HG03571 (cell line): ENCODE results near the gene ANO1.
"Not testable (repeated sequence)": the region's sequence is repeated elsewhere in the genome, so short reads cannot be mapped to it uniquely, and the experiment has no call there.

ENCODE experiments used
- ATAC-seq: cut with Tn5 transposase; IDR thresholded peaks from one replicate; pipeline ENCODE4 v1.9.1; 2021; ENCODE audit not compliant: unreplicated experiment

ANO1 gene

DNA sequence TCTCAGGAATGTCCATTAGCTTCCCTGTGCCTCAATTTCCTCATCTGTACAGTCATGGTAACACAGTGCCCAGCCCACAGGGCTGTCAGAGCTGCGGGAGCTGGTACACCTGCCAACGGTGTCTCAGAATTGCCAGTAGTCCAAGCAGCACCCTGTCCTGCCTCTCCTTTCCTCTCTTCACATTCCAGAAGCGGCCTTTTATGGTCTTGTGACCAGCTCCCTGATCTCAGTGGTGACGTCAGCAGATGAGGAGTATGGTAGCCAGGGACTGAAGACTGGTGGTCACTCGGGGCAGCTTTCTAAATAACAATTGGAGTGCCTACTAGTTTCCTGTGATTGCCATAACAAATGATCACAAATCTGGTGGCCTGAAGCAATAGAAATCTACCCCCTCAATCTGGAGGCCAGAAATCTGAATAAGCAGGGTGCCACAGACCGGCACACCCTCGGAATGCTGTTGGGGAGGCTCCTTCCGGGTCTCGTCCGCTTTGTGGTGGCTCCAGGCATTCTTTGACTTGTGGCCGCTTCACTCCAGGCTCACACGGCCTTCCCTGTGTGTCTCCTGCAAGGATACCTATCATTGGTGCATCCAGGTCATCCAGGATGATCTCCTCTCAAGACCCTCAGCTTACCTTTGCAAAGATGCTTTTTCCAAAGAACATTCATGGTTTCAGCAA lies 127.1 kb downstream of the ANO1 start:
- ATAC-seq = no peak

DNA sequence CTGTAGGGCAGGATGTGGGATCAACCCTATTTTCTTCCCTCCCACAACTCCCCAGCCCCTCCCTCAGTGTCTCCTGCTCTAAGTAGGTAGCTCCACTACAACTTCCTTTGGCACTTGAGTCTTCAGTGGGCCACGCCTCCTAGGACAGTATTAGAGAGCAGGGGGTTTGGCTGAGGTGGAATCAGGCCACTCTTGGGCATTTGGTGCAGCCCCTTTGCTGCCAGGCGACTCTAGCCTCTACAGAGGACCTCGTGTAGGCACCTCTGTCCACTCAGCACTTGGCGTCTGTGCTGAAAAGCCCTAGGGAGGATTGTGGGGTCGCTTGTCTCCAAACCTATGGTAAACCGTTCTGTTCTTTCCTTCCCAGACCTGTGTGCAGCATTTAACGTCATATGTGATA lies 127.6 kb downstream of the ANO1 start:
- no peak for ATAC-seq

DNA sequence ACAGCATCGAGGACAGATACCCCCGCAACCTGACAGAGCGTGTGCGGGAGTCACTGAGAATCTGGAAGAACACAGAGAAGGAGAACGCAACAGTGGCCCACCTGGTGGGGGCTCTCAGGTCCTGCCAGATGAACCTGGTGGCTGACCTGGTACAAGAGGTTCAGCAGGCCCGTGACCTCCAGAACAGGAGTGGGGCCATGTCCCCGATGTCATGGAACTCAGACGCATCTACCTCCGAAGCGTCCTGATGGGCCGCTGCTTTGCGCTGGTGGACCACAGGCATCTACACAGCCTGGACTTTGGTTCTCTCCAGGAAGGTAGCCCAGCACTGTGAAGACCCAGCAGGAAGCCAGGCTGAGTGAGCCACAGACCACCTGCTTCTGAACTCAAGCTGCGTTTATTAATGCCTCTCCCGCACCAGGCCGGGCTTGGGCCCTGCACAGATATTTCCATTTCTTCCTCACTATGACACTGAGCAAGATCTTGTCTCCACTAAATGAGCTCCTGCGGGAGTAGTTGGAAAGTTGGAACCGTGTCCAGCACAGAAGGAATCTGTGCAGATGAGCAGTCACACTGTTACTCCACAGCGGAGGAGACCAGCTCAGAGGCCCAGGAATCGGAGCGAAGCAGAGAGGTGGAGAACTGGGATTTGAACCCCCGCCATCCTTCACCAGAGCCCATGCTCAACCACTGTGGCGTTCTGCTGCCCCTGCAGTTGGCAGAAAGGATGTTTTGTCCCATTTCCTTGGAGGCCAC lies 128.3 kb downstream of the ANO1 start:
- no peak for ATAC-seq

DNA sequence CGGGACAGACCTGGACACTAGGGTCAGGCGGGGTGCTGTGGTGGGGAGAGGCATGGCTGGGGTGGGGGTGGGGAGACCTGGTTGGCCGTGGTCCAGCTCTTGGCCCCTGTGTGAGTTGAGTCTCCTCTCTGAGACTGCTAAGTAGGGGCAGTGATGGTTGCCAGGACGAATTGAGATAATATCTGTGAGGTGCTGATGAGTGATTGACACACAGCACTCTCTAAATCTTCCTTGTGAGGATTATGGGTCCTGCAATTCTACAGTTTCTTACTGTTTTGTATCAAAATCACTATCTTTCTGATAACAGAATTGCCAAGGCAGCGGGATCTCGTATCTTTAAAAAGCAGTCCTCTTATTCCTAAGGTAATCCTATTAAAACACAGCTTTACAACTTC lies 128.9 kb downstream of the ANO1 start:
- ATAC-seq = no peak

DNA sequence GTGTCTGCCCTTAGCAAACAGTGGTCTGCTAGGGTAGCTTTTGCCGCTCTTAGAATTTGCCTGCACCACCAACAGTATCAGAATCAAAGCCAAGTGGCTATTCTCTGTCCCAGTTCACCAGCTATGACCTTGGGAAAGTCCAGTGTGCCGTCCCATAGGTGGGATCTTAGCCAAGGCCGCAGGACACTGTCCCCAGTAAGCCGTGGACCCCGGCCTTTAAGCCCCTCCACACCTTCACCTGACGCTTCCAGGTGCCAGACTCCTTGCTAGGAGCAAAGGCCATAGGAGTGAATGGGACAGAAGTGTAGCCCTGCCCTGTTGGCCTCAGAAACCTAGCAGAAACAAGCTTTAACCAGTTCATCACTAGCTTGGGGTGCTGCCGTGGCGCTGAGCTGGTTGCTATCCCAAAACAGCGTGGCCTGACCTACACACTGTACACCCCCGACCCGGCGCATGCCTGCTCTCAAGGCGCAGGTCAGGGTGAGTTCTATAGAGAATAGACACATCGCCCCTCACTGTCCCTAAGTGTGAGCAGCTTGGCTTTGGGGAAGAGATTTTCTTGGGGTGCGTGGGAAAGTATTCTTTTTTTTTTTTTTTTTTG lies 129.5 kb downstream of the ANO1 start:
- no peak for ATAC-seq

DNA sequence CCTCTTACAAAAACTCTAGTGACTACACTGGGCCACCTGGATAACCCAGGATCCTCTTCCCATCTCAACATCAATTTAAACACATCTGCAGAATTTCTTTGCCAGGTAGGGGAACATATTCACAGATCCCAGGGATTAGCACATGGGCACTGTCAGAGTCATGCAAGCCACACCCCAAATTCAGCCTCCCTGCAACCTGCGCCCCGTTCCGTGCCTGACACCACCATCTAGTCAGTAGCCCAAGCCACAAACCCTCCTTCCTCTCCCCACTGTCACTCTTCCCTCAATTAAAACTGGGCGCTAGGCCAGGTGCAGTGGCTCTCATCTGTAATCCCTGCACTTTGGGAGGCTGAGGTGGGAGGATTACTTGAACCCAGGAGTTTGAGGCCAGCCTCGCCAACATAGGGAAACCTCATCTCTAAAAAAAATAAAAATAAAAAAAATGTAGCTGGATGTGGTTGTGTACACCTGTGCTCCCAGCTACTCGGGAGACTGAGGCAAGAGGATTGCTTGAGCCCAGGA lies 131.3 kb downstream of the ANO1 start:
- ATAC-seq = no peak

DNA sequence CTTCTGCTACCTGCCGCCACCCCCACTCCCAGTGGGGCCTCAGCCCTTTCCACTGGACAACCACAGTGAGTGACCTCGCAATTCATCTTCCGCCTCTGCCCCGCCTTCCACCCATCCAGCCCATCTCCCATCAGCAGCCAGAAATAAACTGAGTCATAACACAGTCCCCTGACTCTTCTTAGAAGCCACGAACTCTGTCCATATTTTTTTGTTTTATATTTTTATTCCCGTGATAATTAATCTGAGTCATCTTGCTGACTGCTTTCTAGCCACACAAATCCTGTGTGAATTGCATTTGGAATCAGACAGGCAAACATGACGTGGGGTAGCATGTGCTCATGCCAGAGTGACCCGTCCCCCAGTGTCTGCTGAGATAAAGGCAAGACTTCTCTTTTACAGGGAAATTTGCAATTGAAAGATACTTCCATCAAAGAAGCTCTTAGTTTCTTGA lies 132.0 kb downstream of the ANO1 start:
- no peak for ATAC-seq

DNA sequence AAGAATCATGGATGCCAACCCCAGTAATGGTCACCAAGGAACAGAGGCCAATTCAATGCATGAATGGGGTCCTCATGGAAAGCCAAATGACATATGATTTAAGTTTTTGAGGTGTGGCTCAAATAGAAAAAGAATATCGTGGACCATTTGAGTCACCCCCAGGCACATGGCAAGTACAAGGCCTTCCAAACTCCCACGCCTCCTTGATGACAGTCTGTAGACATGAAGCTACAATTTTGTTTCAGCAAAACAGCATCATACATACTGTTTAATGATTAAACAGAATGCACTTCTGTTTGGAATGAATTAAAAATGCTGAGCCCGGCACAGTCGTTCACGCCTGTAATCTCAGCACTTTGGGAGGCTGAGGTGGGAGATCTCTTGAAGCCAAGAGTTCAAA lies 132.4 kb downstream of the ANO1 start:
- no peak for ATAC-seq

DNA sequence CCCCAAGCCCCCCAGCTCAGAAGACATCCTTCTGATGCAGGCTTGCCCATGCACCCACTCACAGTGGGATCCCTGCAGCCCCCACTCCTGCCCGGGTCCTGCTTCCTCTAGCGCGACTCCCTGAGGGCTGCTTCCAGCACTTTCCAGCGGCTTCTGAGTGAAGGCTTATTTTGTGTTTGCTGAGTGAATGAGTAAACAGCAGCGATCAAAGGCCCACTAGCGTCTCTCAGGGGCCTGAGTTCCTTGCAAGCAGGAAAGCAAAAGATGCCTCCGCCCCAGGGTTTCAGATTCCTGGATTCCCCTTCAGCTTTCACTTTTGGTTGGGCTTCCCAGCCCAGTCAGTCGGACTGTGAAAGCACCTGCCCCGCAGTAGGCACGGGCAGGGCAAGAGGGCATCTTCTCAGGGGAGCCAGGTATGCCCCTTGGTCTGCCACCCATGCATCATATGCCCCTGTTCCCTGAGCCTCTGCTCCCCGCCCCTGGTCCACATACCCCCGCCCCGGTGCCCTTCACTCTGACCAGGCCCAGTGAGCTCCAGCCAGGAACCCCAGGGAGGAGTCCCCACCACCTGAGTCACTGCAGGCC lies 134.2 kb downstream of the ANO1 start:
- ATAC-seq = no peak

DNA sequence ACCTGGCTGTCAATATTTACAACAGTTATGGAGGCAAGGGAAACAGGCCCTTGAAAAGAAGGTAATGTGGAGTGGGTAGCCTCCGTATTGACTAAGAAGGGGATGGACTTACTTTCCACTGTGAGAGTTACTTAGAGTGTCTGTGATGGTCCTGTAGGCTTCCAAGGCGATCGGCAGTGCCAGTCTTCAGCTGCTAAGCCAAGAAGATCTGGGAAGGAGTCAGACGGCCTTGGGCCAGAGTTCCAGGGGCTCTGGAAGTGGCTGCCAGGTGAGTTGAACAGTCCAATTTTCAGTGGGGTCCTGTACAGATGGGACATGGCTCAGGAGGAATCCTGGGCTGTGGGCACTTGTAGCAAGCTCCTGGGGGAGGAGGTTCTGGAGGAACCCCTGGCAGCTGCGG lies 139.3 kb downstream of the ANO1 start:
- ATAC-seq = not testable (repeated sequence)

DNA sequence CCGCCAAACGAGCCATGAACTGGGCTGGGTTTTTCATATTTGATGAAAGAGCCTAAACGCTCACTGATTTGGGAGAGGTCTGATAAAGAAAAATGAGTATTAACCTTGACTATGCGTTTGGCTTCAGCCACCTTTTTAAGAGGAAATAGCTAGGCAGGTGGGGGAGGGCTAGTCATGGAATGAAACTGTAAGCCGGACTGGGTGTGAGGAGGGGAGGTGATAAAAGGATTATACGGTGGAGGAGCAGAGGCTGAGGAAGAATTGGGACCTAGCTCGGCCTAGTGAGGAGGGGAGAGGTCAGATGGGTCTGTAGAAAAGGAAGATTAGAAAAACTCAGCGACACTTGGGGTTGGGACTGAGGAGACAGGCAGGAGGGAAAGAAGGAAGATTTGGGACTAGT lies 140.0 kb downstream of the ANO1 start:
- not testable (repeated sequence) for ATAC-seq

DNA sequence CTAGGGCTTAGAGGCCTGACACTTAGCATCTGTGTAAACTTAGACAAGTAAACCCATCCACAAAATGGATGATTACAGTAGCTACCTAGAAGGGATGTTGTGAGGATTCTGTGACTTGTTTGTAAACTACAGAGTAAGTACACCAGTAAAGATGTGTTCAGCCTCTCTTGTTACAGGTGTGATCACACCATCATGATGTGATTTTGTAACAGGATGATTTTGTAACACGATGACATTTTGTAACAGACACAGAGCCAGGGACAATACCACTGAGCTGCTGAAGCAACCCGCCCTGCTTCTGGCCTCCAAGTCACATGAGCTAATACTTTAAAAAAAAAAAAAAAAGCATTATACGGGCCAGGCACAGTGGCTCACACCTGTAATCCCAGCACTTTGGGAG lies 142.0 kb downstream of the ANO1 start:
- ATAC-seq = no peak

DNA sequence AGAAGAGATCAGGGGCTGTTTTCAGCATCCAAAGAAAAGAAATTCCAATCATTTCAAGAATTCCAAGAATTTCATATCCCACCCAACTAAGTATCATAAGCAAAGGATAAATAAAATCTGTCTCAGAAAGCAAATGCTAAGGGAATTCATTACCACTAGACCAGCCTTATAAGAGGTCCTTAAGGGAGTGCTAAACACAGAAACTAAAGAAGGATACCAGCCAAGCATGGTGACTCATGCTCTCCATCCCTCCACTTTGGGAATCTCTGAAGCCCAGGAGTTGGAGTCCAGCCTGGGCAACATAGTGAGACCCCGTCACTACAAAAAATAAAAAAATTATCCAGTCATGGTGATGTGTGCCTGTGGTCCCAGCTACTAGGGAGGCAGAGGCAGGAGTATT lies 142.8 kb downstream of the ANO1 start:
- no peak for ATAC-seq

DNA sequence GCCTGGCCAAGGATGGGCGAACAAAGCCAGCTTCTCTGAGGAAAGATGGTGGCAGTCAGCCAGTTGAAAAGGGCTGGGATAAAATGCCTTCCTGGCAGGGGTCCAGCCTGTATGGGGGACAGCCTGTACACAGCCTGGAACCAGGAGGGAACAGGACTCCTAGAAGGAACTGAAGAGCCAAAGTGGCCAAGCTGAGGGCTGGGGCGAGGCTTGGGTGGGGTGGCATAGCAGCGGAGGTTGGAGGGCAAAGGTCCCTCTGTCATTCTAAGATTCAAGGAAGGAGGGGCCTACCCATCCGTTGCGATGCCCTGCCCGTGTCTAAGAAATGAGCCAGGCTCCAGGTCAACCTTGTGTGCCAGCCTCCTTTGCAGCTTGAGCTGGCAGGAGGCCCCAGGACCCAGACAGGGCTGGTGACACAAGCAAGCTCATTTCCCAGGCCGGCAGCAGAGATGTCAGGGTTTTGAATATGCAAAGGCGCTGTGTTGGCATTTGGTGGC lies 147.6 kb downstream of the ANO1 start:
- ATAC-seq = no peak

DNA sequence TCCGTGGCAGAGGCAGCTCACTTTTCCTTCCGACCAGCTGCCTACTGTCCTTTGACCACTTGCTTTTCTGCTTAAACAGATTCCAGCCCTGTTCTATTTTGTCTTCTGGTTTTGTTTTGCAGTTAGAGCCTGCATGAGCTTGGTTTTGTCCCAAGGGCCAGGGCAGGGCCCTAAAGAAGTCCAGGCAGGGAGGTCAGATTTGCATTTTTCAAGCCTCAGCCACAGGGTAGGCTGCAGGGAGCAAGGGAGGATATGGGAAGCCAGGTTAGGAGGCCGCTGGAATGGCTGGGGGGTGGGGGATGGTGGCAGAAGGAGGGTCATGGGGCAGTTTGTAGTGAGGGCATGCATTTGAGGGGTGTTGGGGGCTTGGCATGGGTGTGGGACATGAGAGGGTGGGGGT lies 148.1 kb downstream of the ANO1 start:
- no peak for ATAC-seq

DNA sequence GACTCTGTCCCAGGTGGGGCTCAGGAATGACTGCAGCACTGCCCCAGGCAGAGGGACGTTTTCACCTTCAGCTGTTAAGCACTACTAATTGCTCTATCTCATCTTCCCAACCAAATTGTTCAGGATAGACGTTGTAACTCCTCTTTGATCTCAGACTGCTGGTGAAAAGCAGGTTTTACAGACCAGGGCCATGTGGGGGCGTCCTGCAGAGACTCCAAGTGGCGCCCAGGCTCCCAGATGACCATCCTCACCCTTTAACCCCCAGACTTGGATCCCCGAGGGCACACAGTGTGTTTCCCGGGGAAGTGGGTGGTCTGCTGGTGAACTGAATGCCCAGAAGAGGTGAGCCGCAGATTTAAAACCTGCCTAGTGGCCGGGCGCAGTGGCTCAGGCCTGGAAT lies 148.8 kb downstream of the ANO1 start:
- no peak for ATAC-seq

DNA sequence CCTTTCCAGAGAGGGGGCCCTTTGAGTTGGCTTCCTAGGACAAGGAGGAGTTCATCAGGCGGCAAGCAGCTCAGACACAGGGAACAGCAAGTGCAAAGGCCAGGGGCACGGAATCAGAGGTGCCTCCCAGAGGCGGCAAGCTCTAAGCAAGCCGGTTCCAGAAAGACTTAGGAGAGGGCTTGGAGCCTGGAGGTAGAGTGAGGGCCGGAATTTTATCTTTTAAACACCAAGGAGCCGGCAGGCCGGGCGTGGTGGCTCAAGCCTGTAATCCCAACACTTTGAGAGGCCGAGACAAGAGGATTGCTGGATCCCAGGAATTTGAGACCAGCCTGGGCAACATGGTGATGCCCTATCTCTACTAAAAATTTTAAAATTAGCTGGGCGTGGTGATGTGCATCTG lies 151.6 kb downstream of the ANO1 start:
- no peak for ATAC-seq

DNA sequence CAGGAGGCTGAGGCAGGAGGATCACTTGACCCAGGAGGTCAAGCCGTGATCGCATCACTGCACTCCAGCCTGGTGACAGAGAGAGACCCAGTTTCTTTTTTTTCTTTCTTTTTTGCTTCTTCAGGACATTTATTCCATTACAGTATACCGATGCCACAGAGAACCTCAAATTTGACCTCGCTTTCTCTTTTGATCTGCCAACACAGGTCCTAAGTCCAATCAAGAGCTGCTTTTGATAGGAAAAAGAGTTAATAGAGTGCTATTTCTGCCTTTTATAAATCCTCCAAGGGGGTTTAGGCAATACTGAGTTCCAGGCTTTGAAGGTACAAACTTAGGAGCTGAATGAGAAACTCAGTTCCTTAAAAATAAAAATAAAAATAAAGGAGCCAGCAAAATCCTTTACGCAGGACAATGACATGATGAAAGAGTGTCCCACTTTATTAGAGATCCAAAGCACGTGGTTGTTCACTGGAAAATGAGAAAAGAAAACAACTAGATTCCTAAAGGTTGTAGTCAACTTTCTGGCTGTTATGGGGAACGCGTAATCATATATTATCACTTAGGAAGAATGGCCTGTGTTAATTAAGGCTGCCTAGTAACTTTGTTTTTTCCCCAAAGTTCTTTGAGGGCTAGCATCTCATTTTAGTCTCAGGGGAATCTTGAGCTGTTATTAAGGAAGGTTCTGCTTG lies 152.2 kb downstream of the ANO1 start:
- ATAC-seq = no peak

DNA sequence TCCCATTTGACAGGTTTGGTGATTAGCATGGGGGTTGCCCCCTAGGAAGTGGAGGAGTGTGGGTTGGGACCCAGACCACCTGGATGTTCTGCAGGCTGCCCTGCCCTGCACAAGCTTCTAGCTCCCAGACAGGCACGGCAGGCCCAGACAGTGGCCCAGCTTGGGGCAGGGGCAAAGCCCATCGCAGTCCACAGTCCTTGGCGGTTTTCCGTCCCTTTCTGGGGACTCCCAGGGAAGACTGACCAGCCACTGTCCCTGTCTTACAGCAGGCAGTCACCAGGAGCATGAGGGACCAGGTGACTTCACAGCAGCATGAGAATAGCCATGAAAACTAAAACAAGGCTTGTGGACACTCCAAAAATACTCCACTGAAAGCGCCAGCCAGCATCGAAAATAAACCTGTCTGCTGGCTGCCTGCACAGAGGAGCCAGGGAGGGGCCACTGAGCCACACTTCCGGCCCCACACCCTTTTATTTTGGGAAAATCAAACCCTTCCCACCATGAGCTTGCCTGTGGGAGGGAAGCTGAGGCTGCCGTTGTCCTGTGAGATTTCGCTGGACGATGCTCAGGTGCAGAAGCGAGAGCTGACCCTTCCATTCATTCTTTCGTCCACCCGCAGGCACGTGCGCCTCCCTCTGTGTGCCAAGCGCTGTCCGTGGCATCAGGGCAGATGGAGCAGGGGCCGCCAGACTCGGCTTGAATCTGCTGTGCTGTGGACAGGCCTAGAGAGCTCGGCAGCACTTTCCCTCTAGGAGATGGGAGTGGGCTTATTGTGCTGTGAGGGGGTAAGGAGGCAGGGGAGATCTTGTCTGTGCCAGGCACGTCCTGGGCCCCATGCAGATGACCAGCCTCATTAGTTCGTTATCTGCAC lies 153.0 kb downstream of the ANO1 start:
- ATAC-seq = no peak

DNA sequence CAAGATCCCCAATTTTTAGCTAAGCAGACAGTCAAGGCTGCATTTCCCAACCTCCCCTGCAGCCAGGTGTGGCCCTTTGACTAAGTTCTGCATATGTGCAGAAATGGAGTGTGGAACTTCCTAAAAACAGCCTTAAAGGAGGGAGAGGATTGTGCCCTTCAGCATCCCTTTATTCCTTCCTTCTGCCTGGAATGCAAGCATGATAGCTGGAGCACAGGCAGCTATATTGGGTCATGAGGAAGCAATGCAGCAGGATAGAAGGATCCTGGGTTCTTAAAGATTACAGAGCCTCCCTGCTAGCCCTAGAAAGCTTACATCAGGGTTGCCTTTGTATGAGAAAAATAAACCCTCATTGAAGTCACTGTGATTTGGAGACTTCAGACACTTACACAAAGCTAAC lies 154.9 kb downstream of the ANO1 start:
- ATAC-seq = no peak
